ENCODE results near the gene TMEM132C. TPM values are rescaled to one million over a fixed set of nuclear protein-coding genes. Genes with fewer than 3 reads are reported as not detected.

The TMEM132C gene
- total and polyA plus RNA-seq, 8 donors = 0.50 to 36.6 (median 33.2) TPM

DNA sequence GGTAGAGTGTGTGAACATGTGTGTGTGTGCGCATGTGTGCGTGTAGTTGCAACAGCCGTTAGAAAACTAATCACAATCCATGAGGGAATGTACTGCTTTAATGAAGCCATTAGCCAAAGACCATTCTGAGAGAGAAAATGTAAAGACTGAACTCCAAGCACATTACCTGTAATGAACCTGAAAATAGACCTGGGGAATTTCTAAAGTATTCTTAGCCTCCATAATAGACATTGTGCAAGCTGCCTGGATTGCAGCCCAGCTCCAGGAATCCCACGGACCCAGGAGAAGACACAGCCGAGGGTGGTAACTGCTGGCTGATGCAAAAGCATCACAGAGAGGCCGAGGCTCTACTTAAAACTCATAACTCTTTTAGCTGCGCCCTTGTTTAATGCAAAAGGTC is 400.2 kb downstream of the TMEM132C start:
- H3K27me3 ChIP-seq = no peaks in the 10 kb centered on the region
- TF ChIP-seq, protein P1, sequence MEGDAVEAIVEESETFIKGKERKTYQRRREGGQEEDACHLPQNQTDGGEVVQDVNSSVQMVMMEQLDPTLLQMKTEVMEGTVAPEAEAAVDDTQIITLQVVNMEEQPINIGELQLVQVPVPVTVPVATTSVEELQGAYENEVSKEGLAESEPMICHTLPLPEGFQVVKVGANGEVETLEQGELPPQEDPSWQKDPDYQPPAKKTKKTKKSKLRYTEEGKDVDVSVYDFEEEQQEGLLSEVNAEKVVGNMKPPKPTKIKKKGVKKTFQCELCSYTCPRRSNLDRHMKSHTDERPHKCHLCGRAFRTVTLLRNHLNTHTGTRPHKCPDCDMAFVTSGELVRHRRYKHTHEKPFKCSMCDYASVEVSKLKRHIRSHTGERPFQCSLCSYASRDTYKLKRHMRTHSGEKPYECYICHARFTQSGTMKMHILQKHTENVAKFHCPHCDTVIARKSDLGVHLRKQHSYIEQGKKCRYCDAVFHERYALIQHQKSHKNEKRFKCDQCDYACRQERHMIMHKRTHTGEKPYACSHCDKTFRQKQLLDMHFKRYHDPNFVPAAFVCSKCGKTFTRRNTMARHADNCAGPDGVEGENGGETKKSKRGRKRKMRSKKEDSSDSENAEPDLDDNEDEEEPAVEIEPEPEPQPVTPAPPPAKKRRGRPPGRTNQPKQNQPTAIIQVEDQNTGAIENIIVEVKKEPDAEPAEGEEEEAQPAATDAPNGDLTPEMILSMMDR (IDR thresholded peaks at IDR 0.05) = no peak
- ATAC-seq (no peak), DNase-seq (no peak)
- peaks cover 0 to 5% of the 10 kb centered on the region in 2 donors for H3K9me3 ChIP-seq
- intact Hi-C loops (cut with DNase I) = no loop called here
- H3K4me3 ChIP-seq = no peak overlapping the region
- no peak overlapping the region for H3K27ac ChIP-seq
- H3K36me3 ChIP-seq = no peaks in the 10 kb centered on the region
- H3K4me1 ChIP-seq = no peaks in the 10 kb centered on the region

DNA sequence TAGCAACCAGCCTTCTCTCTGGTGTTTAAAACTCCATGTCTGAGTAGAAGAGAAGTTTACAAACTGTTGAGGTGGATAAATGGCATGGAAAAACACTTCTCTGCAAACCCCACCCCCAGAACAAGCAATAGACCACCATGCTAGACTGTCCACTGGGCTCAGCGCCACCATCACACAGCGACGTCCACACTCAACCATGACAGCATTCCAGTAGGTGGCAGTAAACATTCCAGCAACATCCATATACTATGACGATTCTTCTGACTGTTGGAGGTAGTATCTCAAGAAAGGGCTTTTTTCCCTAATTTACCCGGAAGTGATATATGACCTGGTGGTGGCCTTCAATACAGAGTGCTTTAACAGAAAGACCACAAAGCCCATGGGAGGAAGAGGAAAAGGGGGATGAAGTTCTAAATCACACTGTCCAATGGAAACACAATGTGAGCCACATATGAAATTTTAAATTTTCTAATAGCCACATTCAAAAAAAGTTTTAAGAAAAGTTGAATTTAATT is 404.6 kb downstream of the TMEM132C start:
- TF ChIP-seq, protein P1 (IDR thresholded peaks at IDR 0.05) = no peak
- intact Hi-C loops (cut with DNase I) = no loop called here
- DNase-seq = no peak

DNA sequence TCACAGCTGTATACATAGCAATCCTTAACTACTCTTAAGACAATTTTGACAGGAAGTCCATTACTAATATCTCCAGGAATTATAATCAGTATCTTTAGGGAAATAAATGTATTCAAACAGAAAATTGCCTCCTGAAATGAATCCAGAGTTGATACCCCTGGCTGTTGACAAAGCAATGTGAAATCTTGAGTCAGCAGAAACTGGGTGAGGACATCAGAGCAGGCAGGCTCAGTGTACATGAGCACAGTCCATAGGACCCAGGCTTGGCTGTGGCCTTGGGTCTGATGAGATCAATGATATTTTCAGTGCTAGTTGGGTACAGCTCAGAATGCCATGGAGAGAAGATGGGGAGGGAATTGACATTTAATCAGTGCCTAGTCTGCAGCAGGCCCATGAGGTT is 405.5 kb downstream of the TMEM132C start:
- TF ChIP-seq, protein P1 (IDR thresholded peaks at IDR 0.05) = no peak

More for the DNA sequence above, 404.6 kb downstream of the TMEM132C start:
- no peak overlapping the region for H3K4me3 ChIP-seq
- H3K9me3 ChIP-seq = peaks cover 0 to under 1% of the 10 kb centered on the region in 2 donors
- no peak overlapping the region for H3K27ac ChIP-seq
- H3K4me1 ChIP-seq = no peaks in the 10 kb centered on the region
- ATAC-seq = no peak
- H3K36me3 ChIP-seq = no peaks in the 10 kb centered on the region
- H3K27me3 ChIP-seq = no peaks in the 10 kb centered on the region

DNA sequence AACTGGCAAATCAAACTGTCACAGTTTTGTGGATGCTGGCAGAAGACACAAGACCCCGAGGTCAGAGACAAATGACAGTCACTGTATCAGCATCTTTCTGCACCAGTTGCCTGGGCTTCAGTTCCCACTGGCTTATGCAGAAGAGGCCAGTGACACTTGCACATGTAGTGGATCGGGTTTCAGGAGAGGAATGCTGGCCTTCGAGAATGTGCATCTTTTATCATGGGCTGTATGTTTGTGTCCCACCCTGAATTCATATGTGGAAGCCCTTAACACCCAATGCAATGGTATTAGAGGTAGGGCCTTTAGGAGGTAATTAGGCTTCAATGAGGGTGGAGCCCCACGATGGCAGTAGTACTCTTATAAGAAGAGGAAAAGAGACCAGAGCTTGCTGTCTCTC is 405.9 kb downstream of the TMEM132C start:
- TF ChIP-seq, protein P1 (IDR thresholded peaks at IDR 0.05) = no peak
- DNase-seq (no peak), ATAC-seq (no peak)
- H3K36me3 ChIP-seq = no peaks in the 10 kb centered on the region
- H3K4me1 ChIP-seq = no peaks in the 10 kb centered on the region
- H3K9me3 ChIP-seq = no peaks in the 10 kb centered on the region
- H3K27me3 ChIP-seq = no peaks in the 10 kb centered on the region
- intact Hi-C loops (cut with DNase I) = no loop called here
- no peak overlapping the region for H3K27ac ChIP-seq
- H3K4me3 ChIP-seq = no peak overlapping the region

More for the DNA sequence above, 405.5 kb downstream of the TMEM132C start:
- no peaks in the 10 kb centered on the region for H3K4me1 ChIP-seq
- no peaks in the 10 kb centered on the region for H3K27me3 ChIP-seq
- no peaks in the 10 kb centered on the region for H3K9me3 ChIP-seq
- no peaks in the 10 kb centered on the region for H3K36me3 ChIP-seq
- no peak for DNase-seq
- intact Hi-C loops (cut with DNase I) = no loop called here
- no peak overlapping the region for H3K27ac ChIP-seq
- no peak overlapping the region for H3K4me3 ChIP-seq
- ATAC-seq = no peak

DNA sequence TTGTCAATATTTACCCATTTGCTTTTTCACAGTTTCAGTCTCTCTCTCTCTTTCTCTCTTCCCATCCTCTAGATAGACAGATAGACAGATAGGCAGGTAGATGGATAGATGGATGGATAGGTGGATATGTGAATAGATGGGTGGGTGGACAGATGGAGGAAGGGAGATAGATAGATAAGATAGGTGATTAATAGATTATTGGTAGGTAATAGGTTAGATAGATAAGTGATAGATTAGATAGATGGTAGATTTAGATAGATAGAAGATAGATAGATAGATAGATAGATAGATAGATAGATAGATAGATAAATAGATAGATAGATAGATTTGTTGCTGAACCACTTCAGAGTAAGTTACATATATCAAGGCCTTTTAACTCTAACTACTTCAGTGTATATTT is 408.6 kb downstream of the TMEM132C start:
- Histone ChIP-seq H3K36me3 (no peaks in the 10 kb centered on the region), H3K4me1 (no peaks in the 10 kb centered on the region), H3K27me3 (no peaks in the 10 kb centered on the region), H3K4me3 (no peak overlapping the region), H3K9me3 (no peaks in the 10 kb centered on the region), H3K27ac (no peak overlapping the region)
- TF ChIP-seq, protein P1 (IDR thresholded peaks at IDR 0.05) = no peak
- intact Hi-C loops (cut with DNase I) = no loop called here
- ATAC-seq (no peak), DNase-seq (no peak)
